DMS79 (cell line): ENCODE measurements around the gene ASB4.
"Not testable (repeated sequence)": the region's sequence is repeated elsewhere in the genome, so short reads cannot be mapped to it uniquely, and the experiment has no call there.

Experiments used
- DNase-seq: peaks from one replicate; lab custom pipeline; 2025; lab: John Stamatoyannopoulos, UW

The ASB4 gene

GRCh38 chr7:95552010-95552926 lies 66.5 kb downstream of the ASB4 start:
- DNase-seq = not testable (repeated sequence)

GRCh38 chr7:95553939-95554338 lies 68.2 kb downstream of the ASB4 start:
- DNase-seq = no peak

- no peak for DNase-seq
Observed at GRCh38 chr7:95556777-95557176, 71.0 kb downstream of the ASB4 start.

GRCh38 chr7:95558864-95559263 lies 73.1 kb downstream of the ASB4 start:
- DNase-seq = no peak

- no peak for DNase-seq
Observed at GRCh38 chr7:95560674-95561073, 74.9 kb downstream of the ASB4 start.

GRCh38 chr7:95569720-95570119 lies 84.0 kb downstream of the ASB4 start:
- DNase-seq = no peak

GRCh38 chr7:95577137-95577536 lies 91.4 kb downstream of the ASB4 start:
- no peak for DNase-seq

GRCh38 chr7:95578299-95578855 lies 92.6 kb downstream of the ASB4 start:
- DNase-seq = peak; percentile 97

- no peak for DNase-seq
Observed at GRCh38 chr7:95579318-95579717, 93.6 kb downstream of the ASB4 start.

- DNase-seq = no peak
Observed at GRCh38 chr7:95581467-95581866, 95.7 kb downstream of the ASB4 start.

- no peak for DNase-seq
Observed at GRCh38 chr7:95582578-95583293, 97.0 kb downstream of the ASB4 start.

- DNase-seq = no peak
Observed at GRCh38 chr7:95583834-95584621, 98.3 kb downstream of the ASB4 start.

- no peak for DNase-seq
Observed at GRCh38 chr7:95584769-95585425, 99.2 kb downstream of the ASB4 start.

GRCh38 chr7:95585426-95585789 lies 99.7 kb downstream of the ASB4 start:
- DNase-seq = no peak

GRCh38 chr7:95586951-95587301 lies 101.2 kb downstream of the ASB4 start:
- DNase-seq = no peak

- DNase-seq = no peak
Observed at GRCh38 chr7:95589031-95589430, 103.3 kb downstream of the ASB4 start.

- no peak for DNase-seq
Observed at GRCh38 chr7:95589766-95590165, 104.0 kb downstream of the ASB4 start.
